ENCODE results near the gene LMAN1L.

DNA sequence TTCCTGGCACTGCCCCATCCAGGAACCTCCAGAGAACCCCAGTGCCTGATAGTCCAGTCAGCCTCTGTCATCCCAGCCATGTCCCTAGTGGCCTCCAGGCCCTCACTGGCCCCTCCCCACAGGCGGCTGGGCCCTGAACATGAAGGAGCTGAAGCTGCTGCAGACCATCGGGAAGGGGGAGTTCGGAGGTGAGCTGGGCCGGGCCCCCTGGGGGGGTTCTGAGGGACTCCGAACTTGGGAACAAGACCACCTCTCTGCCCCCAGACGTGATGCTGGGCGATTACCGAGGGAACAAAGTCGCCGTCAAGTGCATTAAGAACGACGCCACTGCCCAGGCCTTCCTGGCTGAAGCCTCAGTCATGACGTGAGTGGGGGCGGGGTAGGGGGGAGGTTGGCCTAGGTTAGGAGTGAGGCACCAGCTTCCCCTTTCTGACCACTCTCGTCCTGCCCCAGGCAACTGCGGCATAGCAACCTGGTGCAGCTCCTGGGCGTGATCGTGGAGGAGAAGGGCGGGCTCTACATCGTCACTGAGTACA is 12.0 kb upstream of the LMAN1L start:
- TF ChIP-seq, protein P1, sequence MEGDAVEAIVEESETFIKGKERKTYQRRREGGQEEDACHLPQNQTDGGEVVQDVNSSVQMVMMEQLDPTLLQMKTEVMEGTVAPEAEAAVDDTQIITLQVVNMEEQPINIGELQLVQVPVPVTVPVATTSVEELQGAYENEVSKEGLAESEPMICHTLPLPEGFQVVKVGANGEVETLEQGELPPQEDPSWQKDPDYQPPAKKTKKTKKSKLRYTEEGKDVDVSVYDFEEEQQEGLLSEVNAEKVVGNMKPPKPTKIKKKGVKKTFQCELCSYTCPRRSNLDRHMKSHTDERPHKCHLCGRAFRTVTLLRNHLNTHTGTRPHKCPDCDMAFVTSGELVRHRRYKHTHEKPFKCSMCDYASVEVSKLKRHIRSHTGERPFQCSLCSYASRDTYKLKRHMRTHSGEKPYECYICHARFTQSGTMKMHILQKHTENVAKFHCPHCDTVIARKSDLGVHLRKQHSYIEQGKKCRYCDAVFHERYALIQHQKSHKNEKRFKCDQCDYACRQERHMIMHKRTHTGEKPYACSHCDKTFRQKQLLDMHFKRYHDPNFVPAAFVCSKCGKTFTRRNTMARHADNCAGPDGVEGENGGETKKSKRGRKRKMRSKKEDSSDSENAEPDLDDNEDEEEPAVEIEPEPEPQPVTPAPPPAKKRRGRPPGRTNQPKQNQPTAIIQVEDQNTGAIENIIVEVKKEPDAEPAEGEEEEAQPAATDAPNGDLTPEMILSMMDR (conservative IDR thresholded peaks at IDR 0.05; ENCODE audit: low read depth, low read length), result no peak
- TF ChIP-seq EZH2phosphoT487 (IDR thresholded peaks at IDR 0.05; ENCODE audit: borderline replicate concordance, low read length), result no peak

All from PC-3 (cell line).